Natural killer cell (primary cell): ENCODE measurements around the gene CTPS1. TPM values are rescaled to one million over a fixed set of nuclear protein-coding genes. Genes with fewer than 3 reads are reported as not detected.

Source experiments
- ATAC-seq, 3 donors: fragments of 150-1000 bp in 2 of 3; fragments of 200-7000 bp in 1 of 3; cut with Tn5 transposase; 1 replicate in 1 of 3; 2 replicates in 2 of 3; pipeline ENCODE4 v1.10.0; 2021; ENCODE audit warnings: mild to moderate bottlenecking in 2 of 3, moderate library complexity in 2 of 3
- DNase-seq, 2 donors: peaks; one replicate each; pipeline versions ENCODE4 v3.0.0 to v3.0.0-alpha.2; 2013 to 2021; ENCODE audit warnings: mixed read lengths in 1 of 2
- H3K27ac ChIP-seq: one replicate; pipeline ENCODE4 v1.5.1; 2013; ENCODE audit warnings: mild to moderate bottlenecking, low read length
- H3K27me3 ChIP-seq: one replicate; pipeline ENCODE4 v1.6.1; 2013; ENCODE audit warnings: low read length; ENCODE audit not compliant: control insufficient read depth, insufficient read depth
- H3K36me3 ChIP-seq: one replicate; pipeline ENCODE4 v1.6.1; 2013; ENCODE audit warnings: low read length; ENCODE audit not compliant: control insufficient read depth, insufficient read depth
- H3K4me1 ChIP-seq: one replicate; pipeline ENCODE4 v1.6.1; 2013; ENCODE audit warnings: low read length; ENCODE audit not compliant: control insufficient read depth, insufficient read depth
- H3K4me3 ChIP-seq: one replicate; pipeline ENCODE4 v1.5.1; 2013; ENCODE audit warnings: low read length
- H3K9me3 ChIP-seq: one replicate; pipeline ENCODE4 v1.6.1; 2013; ENCODE audit warnings: low read length; ENCODE audit not compliant: control insufficient read depth, insufficient read depth
- H3K27ac Mint-ChIP-seq, 2 donors: one replicate each; pipeline ENCODE4 v1.8.0; 2022; ENCODE audit warnings: mild to moderate bottlenecking in 2 of 2, mixed read lengths in 2 of 2, moderate library complexity in 1 of 2
- H3K27me3 Mint-ChIP-seq, 2 donors: one replicate each; pipeline ENCODE4 v1.8.0; 2022; ENCODE audit warnings: low read depth in 2 of 2, mixed read lengths in 2 of 2
- H3K36me3 Mint-ChIP-seq: one replicate; pipeline ENCODE4 v1.8.0; 2022; ENCODE audit warnings: mixed read lengths
- H3K4me1 Mint-ChIP-seq, 2 donors: one replicate each; pipeline ENCODE4 v1.8.0; 2022; ENCODE audit warnings: mixed read lengths in 2 of 2
- H3K4me3 Mint-ChIP-seq: one replicate; pipeline ENCODE4 v1.8.0; 2022; ENCODE audit warnings: mild to moderate bottlenecking, moderate library complexity, mixed read lengths
- H3K9me3 Mint-ChIP-seq, 2 donors: one replicate each; pipeline ENCODE4 v1.8.0; 2022; ENCODE audit warnings: mixed read lengths in 2 of 2
- CTCF ChIP-seq: fragments of 200-600 bp; IDR thresholded peaks from one replicate; pipeline ENCODE4 v1.8.0; 2022; ENCODE audit warnings: antibody characterized with exemption
- WGBS: methylation state at CpG from one replicate; pipeline ENCODE4 v1.1.7; 2013; ENCODE audit warnings: missing lambda C conversion rate; ENCODE audit not compliant: insufficient coverage; 5-methylcytosine and 5-hydroxymethylcytosine counted together
- intact Hi-C: fragments of 100-400 bp; cut with micrococcal nuclease; formaldehyde crosslinking; loops from one replicate; pipeline ENCODE4 v1.14.2; 2022
- total RNA-seq, 4 donors: library from RNA; stranded (reverse); fragments of 120-200 nt in 1 of 4; gene quantifications; one replicate each; pipeline versions ENCODE4 v1.2.3 to v1.2.4, GENCODE V29; 2013 to 2022

CTPS1 gene
- total RNA-seq, 3 donors from 2014 or later (not counting 1 experiment from before 2014, with no cell fraction given), result 90.5 to 128 (median 99.0) TPM

GRCh38 chr1:40971966-40972365, 7.5 kb upstream of the CTPS1 start:
- Histone ChIP-seq H3K9me3 (no peaks in the 10 kb centered on the region), H3K27ac (no peak overlapping the region), H3K36me3 (no peaks in the 10 kb centered on the region), H3K4me3 (no peak overlapping the region), H3K27me3 (no peaks in the 10 kb centered on the region), H3K4me1 (no peaks in the 10 kb centered on the region)
- DNase-seq, result no peak
- no peak for ATAC-seq
- H3K4me1 Mint-ChIP-seq, result no peaks in the 10 kb centered on the region
- H3K4me3 Mint-ChIP-seq, result no peak overlapping the region
- H3K9me3 Mint-ChIP-seq, result no peaks in the 10 kb centered on the region
- no peak for TF ChIP-seq CTCF
- no peaks in the 10 kb centered on the region for H3K36me3 Mint-ChIP-seq
- H3K27ac Mint-ChIP-seq, result no peak overlapping the region
- 50% methylated on average over 1 of the region's 1 CpG for WGBS
- intact Hi-C loops, result no loop called here
- no peaks in the 10 kb centered on the region for H3K27me3 Mint-ChIP-seq

GRCh38 chr1:40973912-40974311, 5.6 kb upstream of the CTPS1 start:
- DNase-seq, result no peak
- H3K9me3 Mint-ChIP-seq, result no peaks in the 10 kb centered on the region
- H3K4me3 ChIP-seq, result no peak overlapping the region
- peaks cover 0 to 4% of the 10 kb centered on the region in 2 donors for H3K4me1 Mint-ChIP-seq
- 27% methylated on average over 2 of the region's 2 CpGs for WGBS
- no peaks in the 10 kb centered on the region for H3K36me3 ChIP-seq
- H3K9me3 ChIP-seq, result no peaks in the 10 kb centered on the region
- ATAC-seq, result no peak
- peaks cover 3% of the 10 kb centered on the region for H3K4me1 ChIP-seq
- no peaks in the 10 kb centered on the region for H3K36me3 Mint-ChIP-seq
- no peak overlapping the region for H3K27ac ChIP-seq
- no peak overlapping the region for H3K4me3 Mint-ChIP-seq
- no peak for TF ChIP-seq CTCF
- no peak overlapping the region for H3K27ac Mint-ChIP-seq
- intact Hi-C loops, result no loop called here
- no peaks in the 10 kb centered on the region for H3K27me3 Mint-ChIP-seq
- H3K27me3 ChIP-seq, result no peaks in the 10 kb centered on the region

- Mint-ChIP-seq H3K9me3 (no peaks in the 10 kb centered on the region), H3K36me3 (no peaks in the 10 kb centered on the region), H3K27ac (no peak overlapping the region), H3K4me3 (no peak overlapping the region), H3K4me1 (peaks cover 0 to 8% of the 10 kb centered on the region in 2 donors), H3K27me3 (no peaks in the 10 kb centered on the region)
- Histone ChIP-seq H3K4me3 (no peak overlapping the region), H3K36me3 (no peaks in the 10 kb centered on the region), H3K27ac (no peak overlapping the region), H3K4me1 (peaks cover 8% of the 10 kb centered on the region), H3K27me3 (no peaks in the 10 kb centered on the region), H3K9me3 (no peaks in the 10 kb centered on the region)
- no peak for ATAC-seq
- no peak for DNase-seq
- no peak for TF ChIP-seq CTCF
- WGBS, result 88% methylated on average over 9 of the region's 9 CpGs
- intact Hi-C loops, result no loop called here
Measured at GRCh38 chr1:40974945-40975344, 4.6 kb upstream of the CTPS1 start.

- Histone ChIP-seq H3K27ac (no peak overlapping the region), H3K4me3 (no peak overlapping the region), H3K27me3 (no peaks in the 10 kb centered on the region), H3K9me3 (no peaks in the 10 kb centered on the region), H3K4me1 (peaks cover 17% of the 10 kb centered on the region), H3K36me3 (no peaks in the 10 kb centered on the region)
- H3K4me1 Mint-ChIP-seq, result peaks cover 13 to 23% of the 10 kb centered on the region in 2 donors
- no peak overlapping the region for H3K27ac Mint-ChIP-seq
- peak overlapping the region; percentile 5 for H3K4me3 Mint-ChIP-seq
- WGBS, result 98% methylated on average over 5 of the region's 5 CpGs
- no peaks in the 10 kb centered on the region for H3K9me3 Mint-ChIP-seq
- DNase-seq (no peak), ATAC-seq (no peak)
- intact Hi-C loops, result no loop called here
- no peak for TF ChIP-seq CTCF
- H3K36me3 Mint-ChIP-seq, result no peaks in the 10 kb centered on the region
- H3K27me3 Mint-ChIP-seq, result no peaks in the 10 kb centered on the region
Measured at GRCh38 chr1:40976952-40977690, 2.4 kb upstream of the CTPS1 start.
